A549 (cell line): Measurements from ENCODE around the gene HMGCL.

Source experiments
- BCL3 ChIP-seq: fragments of >200 bp; sonication (Bioruptor Twin); formaldehyde crosslinking; IDR thresholded peaks from 3 replicates; pipeline ENCODE4 v1.6.1; 2016
- CBX2 ChIP-seq: fragments of 200-600 bp; sonication (generic); IDR thresholded peaks from 2 replicates; pipeline ENCODE4 v1.6.1; 2016; ENCODE audit warnings: low read depth, mild to moderate bottlenecking, borderline replicate concordance
- CEBPB ChIP-seq, 2 experiments: fragments of >200 bp in 1 of 2; sonication (Bioruptor Twin) in 1 of 2; formaldehyde crosslinking in 1 of 2; IDR thresholded peaks; 2 replicates each; pipeline ENCODE4 v1.6.1; 2012 to 2016
- CTCF ChIP-seq: fragments of >200 bp; sonication (Bioruptor Twin); formaldehyde crosslinking; IDR thresholded peaks from 3 replicates; pipeline ENCODE4 v1.5.1; 2016
- ELK1 ChIP-seq: fragments of 150-350 bp; IDR thresholded peaks from 2 replicates; pipeline ENCODE4 v1.6.1; 2014; ENCODE audit warnings: low read depth, mild to moderate bottlenecking, low read length
- EP300 ChIP-seq, 2 experiments: fragments of >200 bp; sonication (Bioruptor Twin); formaldehyde crosslinking; IDR thresholded peaks; 2 replicates in 1 of 2; 3 replicates in 1 of 2; pipeline ENCODE4 v1.6.1; 2016 to 2017
- HOXB13 ChIP-seq: fragments of 250-450 bp; sonication (Bioruptor Pico); IDR thresholded peaks from 2 replicates; pipeline ENCODE4 v1.5.0; 2020; ENCODE audit warnings: low read depth, mild to moderate bottlenecking, moderate library complexity
- JUN ChIP-seq, 2 experiments: fragments of >200 bp; sonication (Bioruptor Twin); formaldehyde crosslinking; IDR thresholded peaks; 2 replicates in 1 of 2; 3 replicates in 1 of 2; pipeline ENCODE4 v1.6.1; 2016 to 2017
- MAX ChIP-seq: IDR thresholded peaks from 2 replicates; pipeline ENCODE4 v1.6.1; 2012
- POLR2A ChIP-seq: IDR thresholded peaks from 2 replicates; pipeline ENCODE4 v1.6.1; 2012; ENCODE audit warnings: mild to moderate bottlenecking, low read length
- POLR2AphosphoS2 ChIP-seq: conservative IDR thresholded peaks from 2 replicates; pipeline ENCODE4 v1.6.1; 2012; ENCODE audit warnings: low read length, improper control_type of control experiment, inconsistent platforms
- RCOR1 ChIP-seq: fragments of 150-350 bp; IDR thresholded peaks from 2 replicates; pipeline ENCODE4 v1.6.1; 2014; ENCODE audit warnings: antibody characterized with exemption, low read length, low read depth
- SMC3 ChIP-seq: fragments of >200 bp; sonication (Bioruptor Twin); formaldehyde crosslinking; IDR thresholded peaks from 3 replicates; pipeline ENCODE4 v1.6.1; 2018; ENCODE audit warnings: inconsistent platforms
- TP53 ChIP-seq: fragments of 250-450 bp; sonication (Bioruptor Pico); IDR thresholded peaks from 2 replicates; pipeline ENCODE4 v1.5.0; 2021; ENCODE audit warnings: mild to moderate bottlenecking, moderate library complexity

- TF ChIP-seq RCOR1: no peak
- TF ChIP-seq CTCF: no peak
- TF ChIP-seq EP300 (IDR thresholded peaks at IDR 0.05): no peak
- no peak for TF ChIP-seq CBX2
- no peak for TF ChIP-seq POLR2AphosphoS2
- TF ChIP-seq MAX: no peak
- TF ChIP-seq SMC3: no peak
- TF ChIP-seq JUN (IDR thresholded peaks at IDR 0.05): no peak
- TF ChIP-seq POLR2A: no peak
- TF ChIP-seq BCL3: no peak
- no peak for TF ChIP-seq TP53
- no peak for TF ChIP-seq ELK1
- TF ChIP-seq CEBPB (IDR thresholded peaks at IDR 0.05): no peak
- no peak for TF ChIP-seq HOXB13 (CRISPR knock-in tag)
These were observed 23.9 kb downstream of the HMGCL start for GRCh38 chr1:23801338-23801748.
